Measurements from ENCODE around the gene REM2. TPM values are rescaled to one million over a fixed set of nuclear protein-coding genes. Genes with fewer than 3 reads are reported as not detected.
A peak's percentile ranks its signal among the peaks of the same experiment; 100 is the strongest.

Gene REM2
- total and polyA plus RNA-seq, 2 of the 4 experiments (the other 2 are of a cell fraction), result under 0.01 to 0.07 TPM

GRCh38 chr14:22842211-22843122 is 40.6 kb upstream of the REM2 start:
- no peak overlapping the region for H4K5ac ChIP-seq (ENCODE audit: low read depth, low read length)
- no peak overlapping the region for H3K4me3 ChIP-seq (ENCODE audit: insufficient read depth, low read depth, low read length)
- peaks cover 10 to 69% of the 10 kb centered on the region in 2 experiments; a peak in 3 of 4 replicates for H3K79me1 ChIP-seq (ENCODE audit: low read depth in 1 of 2, low read length in 2 of 2)
- H4K91ac ChIP-seq (ENCODE audit: insufficient read depth, low read depth, low read length), result no peak overlapping the region
- no peak overlapping the region for H2AK5ac ChIP-seq (ENCODE audit: low read depth, low read length)
- H2BK120ac ChIP-seq (ENCODE audit: low read depth, low read length), result no peak overlapping the region
- H3K23ac ChIP-seq (ENCODE audit: low read depth, low read length), result no peak overlapping the region; the same call in 1 of the 2 replicates
- ATAC-seq (ENCODE audit: low read depth) (no peak), DNase-seq (no peak)
- no peak overlapping the region for H3K4me2 ChIP-seq (ENCODE audit: low read depth, low read length)
- no peak overlapping the region for H3K9ac ChIP-seq (ENCODE audit: low read depth, low read length)
- H3K14ac ChIP-seq (replicated peaks; ENCODE audit: low read depth, low read length), result no peak overlapping the region
- dilution Hi-C loops (cut with HindIII; ENCODE audit: low sequenced_read_pairs, unreplicated experiment), result no loop called here
- BruUV-seq (replicated peaks), result TSS peak; percentile 22
- peaks cover 31% of the 10 kb centered on the region for H3K4me1 ChIP-seq (ENCODE audit: control insufficient read depth, insufficient read depth, low read length)
- H3K27ac ChIP-seq (ENCODE audit: insufficient read depth, low read length), result peak overlapping the region; percentile 9; the same call in 1 of the 2 replicates
- peak overlapping the region; percentile 60 for H2AFZ ChIP-seq (replicated peaks; ENCODE audit: low read length, poor library complexity)
- ChIA-PET POLR2A (ENCODE audit: unreplicated experiment) (no interaction called here), CTCF (no interaction called here)
- H3K18ac ChIP-seq (ENCODE audit: low read depth, low read length), result no peak overlapping the region
- no peak overlapping the region; the same call in 1 of the 2 replicates for H2BK20ac ChIP-seq (ENCODE audit: low read depth, low read length)
- no peak overlapping the region for H3K4ac ChIP-seq (ENCODE audit: low read depth, low read length)
- no peak overlapping the region for H3K56ac ChIP-seq (ENCODE audit: extremely low read depth, insufficient read depth, low read length)
- intact Hi-C loops (cut with micrococcal nuclease), result no loop called here
- H2BK15ac ChIP-seq (ENCODE audit: low read depth, low read length), result no peak overlapping the region
- peaks cover 74% of the 10 kb centered on the region for H3K36me3 ChIP-seq (ENCODE audit: control insufficient read depth, insufficient read depth, low read length)
- WGBS, 2 experiments (ENCODE audit: extremely low coverage in 2 of 2, insufficient read length in 1 of 2), result 100% methylated on average over 9 of the region's 28 CpGs; no CpG with 5 or more reads in 1 of the 2 experiments
- H3K9me3 ChIP-seq (ENCODE audit: control insufficient read depth, insufficient read depth, low read length), result no peaks in the 10 kb centered on the region
- peaks cover 60% of the 10 kb centered on the region for H4K20me1 ChIP-seq (ENCODE audit: insufficient read depth, low read length)
- no peak overlapping the region for H2AK9ac ChIP-seq (replicated peaks; ENCODE audit: low read depth, low read length, poor library complexity)
- peaks cover 27% of the 10 kb centered on the region for H3K9me1 ChIP-seq (ENCODE audit: insufficient read depth, low read length)
- peak overlapping the region; percentile 15 for H2BK5ac ChIP-seq (ENCODE audit: low read depth, low read length, poor library complexity, severe bottlenecking)
- H3K27me3 ChIP-seq (ENCODE audit: control insufficient read depth, insufficient read depth, low read length), result no peaks in the 10 kb centered on the region
- peak overlapping the region in 1 of 2 experiments; percentile 16; a peak in 1 of 4 replicates for H4K8ac ChIP-seq (ENCODE audit: low read depth in 2 of 2, low read length in 2 of 2)
- in situ Hi-C loops (cut with MboI; ENCODE audit: low sequenced_read_pairs), result loop anchor here (10.0 kb wide), 1 partner anchor 258 kb away; the partner anchor contains the start of gene DAD1
- TF ChIP-seq CEBPB (IDR thresholded peaks at IDR 0.05; ENCODE audit: low read depth, low read length) (no peak), ELK1 (IDR thresholded peaks at IDR 0.05; ENCODE audit: borderline replicate concordance, low read depth, low read length) (no peak), CHD1 (IDR thresholded peaks at IDR 0.05; ENCODE audit: low read depth, low read length) (no peak), BHLHE40 (IDR thresholded peaks at IDR 0.05; ENCODE audit: low read depth, low read length) (no peak), USF2 (IDR thresholded peaks at IDR 0.05; ENCODE audit: low read depth, low read length) (no peak), RAD21 (IDR thresholded peaks at IDR 0.05; ENCODE audit: low read length) (no peak), NFE2L2 (IDR thresholded peaks at IDR 0.05; ENCODE audit: low read depth, low read length) (no peak), SMC3 (IDR thresholded peaks at IDR 0.05; ENCODE audit: low read depth, low read length) (no peak), RFX5 (IDR thresholded peaks at IDR 0.05; ENCODE audit: low read depth, low read length) (no peak), POLR2A (IDR thresholded peaks at IDR 0.05; ENCODE audit: low read depth, low read length) (no peak), FOS (IDR thresholded peaks at IDR 0.05; ENCODE audit: low read depth, low read length) (no peak), CTCF (conservative IDR thresholded peaks at IDR 0.05; ENCODE audit: low read depth, low read length) (no peak), MAFK (IDR thresholded peaks at IDR 0.05; ENCODE audit: low read depth, low read length) (no peak), MAZ (IDR thresholded peaks at IDR 0.05; ENCODE audit: borderline replicate concordance, low read depth, low read length) (no peak)
